ENCODE results near the gene CST4.
"Not testable (repeated sequence)": the region's sequence is repeated elsewhere in the genome, so short reads cannot be mapped to it uniquely, and the experiment has no call there.

DNA sequence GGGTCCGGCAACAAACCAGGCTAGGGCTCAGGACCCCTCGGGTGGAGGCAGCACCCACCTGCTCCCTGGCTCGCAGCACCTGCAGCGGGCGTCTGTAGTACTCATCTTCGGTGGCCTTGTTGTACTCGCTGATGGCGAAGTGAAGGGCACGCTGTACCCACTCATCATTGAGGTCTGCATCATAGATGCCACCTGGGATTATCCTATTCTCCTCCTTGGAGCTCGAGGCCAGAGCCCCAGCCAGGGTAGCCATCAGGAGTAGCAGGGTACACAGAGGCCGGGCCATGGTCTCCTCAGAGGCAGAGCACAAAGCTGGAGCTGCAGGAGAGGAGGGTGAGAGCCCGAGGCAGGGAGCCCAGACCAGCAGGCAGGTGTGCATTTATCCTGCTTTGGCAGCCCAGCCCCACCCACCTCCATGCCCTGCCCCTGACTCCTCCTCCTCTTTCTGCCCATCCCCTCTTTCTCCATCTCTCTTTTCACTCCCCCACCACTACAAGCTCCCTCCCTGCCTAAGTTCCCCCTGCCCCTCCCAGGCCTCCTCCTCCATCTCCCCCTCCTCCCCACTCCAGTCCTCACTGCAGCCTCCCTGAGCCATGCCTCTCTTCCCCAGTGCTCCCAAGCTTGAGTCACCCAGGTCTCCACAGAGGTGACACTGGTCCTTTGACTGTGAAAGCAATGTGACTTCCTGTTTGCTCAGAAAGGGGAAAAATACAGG lies at the start of gene CST4:
- TF ChIP-seq CTCF (IDR thresholded peaks at IDR 0.05; ENCODE audit: extremely low read depth in 1 of 2, insufficient read depth in 1 of 2, low read depth in 1 of 2, low read length in 2 of 2); POLR2AphosphoS5 (IDR thresholded peaks at IDR 0.05; ENCODE audit: insufficient read depth, low read depth, low read length); POLR2A (IDR thresholded peaks at IDR 0.05; ENCODE audit: low read depth, low read length); FOS (IDR thresholded peaks at IDR 0.05; ENCODE audit: borderline replicate concordance, insufficient read depth, low read length); JUN (IDR thresholded peaks at IDR 0.05; ENCODE audit: borderline replicate concordance, insufficient read depth, insufficient read length, low read depth): not testable (repeated sequence)
- TF ChIP-seq, protein P1, sequence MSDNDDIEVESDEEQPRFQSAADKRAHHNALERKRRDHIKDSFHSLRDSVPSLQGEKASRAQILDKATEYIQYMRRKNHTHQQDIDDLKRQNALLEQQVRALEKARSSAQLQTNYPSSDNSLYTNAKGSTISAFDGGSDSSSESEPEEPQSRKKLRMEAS (IDR thresholded peaks at IDR 0.05; ENCODE audit: insufficient read depth, insufficient read length): not testable (repeated sequence)
